ENCODE results near the gene ARF6.
"Not testable (repeated sequence)": the region's sequence is repeated elsewhere in the genome, so short reads cannot be mapped to it uniquely, and the experiment has no call there.

The ARF6 gene

GRCh38 chr14:49879646-49880204 is 13.2 kb upstream of the ARF6 start:
- peak; percentile 74 for DNase-seq

- no peak for DNase-seq
Observed at GRCh38 chr14:49880267-49881064, 12.4 kb upstream of the ARF6 start.

DNA sequence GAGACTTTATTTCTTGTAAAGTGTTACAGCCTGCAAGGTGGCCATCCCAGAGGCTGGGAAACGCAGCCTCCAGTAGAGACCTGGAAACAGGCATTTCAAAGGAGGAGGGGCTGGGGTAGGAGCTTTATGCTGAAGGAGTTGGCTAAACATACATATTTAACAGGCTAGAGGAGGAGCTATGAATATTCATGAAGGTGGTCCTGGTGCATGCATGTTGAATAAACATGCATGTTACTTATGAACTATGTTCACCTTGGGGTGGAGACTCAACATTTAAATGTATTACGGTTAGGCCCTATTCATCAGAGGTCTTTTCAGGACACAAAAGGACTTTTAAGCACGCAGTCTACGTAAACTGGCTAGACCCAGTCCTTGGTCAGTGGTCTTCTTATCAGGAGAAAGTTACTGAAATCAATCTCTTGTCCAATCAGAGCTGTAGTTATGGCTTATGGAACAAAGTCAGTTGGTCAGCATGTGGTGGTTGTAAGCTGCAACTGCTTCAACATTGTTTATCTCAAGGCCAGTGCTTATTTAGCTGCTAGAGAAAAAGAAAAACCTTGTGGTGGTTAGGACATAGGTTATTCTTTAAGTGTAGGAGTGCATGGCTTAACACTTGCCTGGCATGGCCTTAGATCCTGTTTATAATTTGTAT is 11.4 kb upstream of the ARF6 start:
- no peak for DNase-seq

DNA sequence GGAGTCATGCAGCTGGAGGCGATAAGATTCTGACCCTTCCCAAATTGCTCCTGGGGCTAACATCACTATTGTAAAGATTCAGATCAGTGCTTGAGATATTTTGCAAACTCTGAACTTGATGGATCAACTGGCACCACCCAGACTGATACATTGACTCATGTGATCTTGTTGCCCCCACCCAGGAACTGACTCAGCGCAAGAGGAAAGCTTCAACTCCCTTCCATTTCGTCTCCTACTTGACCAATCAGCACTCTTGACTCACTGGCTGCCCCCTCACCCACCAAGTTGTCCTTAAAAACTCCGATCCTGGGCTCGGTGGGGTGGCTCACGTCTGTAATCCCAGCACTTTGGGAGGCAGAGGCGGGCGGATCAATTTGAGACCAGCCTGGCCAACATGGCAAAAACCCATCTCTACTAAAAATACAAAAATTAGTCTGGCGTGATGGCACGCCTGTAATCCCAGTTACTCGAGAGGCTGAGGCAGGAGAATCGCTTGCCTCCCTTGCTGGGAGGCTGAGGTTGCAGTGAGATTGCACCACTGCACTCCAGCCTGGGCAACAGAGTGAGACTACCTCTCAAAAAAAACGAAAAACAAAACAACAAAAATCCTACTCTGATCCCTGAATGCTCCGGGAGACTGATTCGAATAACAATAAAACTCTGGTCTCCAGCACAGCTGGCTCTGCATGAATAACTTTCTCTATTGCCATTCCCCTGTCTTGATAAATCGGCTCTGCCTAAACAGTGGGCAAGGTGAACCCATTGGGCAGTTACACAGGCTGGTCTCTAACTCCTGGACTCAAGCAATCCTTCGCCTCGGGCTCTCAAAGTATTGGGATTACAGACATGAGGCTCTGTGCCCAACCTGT is 9.8 kb upstream of the ARF6 start:
- DNase-seq: no peak

- DNase-seq: no peak
Observed at GRCh38 chr14:49886523-49886922, 6.4 kb upstream of the ARF6 start.

DNA sequence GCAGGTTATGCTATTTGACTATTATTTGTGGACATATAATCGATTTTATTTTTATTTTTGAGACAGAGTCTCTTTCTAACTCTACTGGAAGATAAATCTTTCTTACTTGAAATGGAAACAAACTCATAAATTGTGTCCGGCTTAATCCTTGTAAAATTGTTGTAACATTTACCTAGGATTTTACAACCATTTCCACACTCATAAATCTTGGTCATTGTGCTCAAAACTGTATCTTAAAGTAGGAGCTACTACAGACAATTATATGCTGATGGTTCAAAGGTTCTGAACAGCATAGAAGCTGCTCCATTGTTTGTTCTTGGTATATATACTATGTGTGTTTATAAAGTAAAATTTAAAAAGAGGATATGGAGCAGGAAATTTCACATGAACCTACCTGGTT is 4.6 kb upstream of the ARF6 start:
- DNase-seq: no peak

GRCh38 chr14:49892301-49892635 is 614 bp upstream of the ARF6 start:
- peak; percentile 76 for DNase-seq

- DNase-seq: peak; percentile 75
Observed at GRCh38 chr14:49893309-49894213, 679 bp downstream of the ARF6 start.

DNA sequence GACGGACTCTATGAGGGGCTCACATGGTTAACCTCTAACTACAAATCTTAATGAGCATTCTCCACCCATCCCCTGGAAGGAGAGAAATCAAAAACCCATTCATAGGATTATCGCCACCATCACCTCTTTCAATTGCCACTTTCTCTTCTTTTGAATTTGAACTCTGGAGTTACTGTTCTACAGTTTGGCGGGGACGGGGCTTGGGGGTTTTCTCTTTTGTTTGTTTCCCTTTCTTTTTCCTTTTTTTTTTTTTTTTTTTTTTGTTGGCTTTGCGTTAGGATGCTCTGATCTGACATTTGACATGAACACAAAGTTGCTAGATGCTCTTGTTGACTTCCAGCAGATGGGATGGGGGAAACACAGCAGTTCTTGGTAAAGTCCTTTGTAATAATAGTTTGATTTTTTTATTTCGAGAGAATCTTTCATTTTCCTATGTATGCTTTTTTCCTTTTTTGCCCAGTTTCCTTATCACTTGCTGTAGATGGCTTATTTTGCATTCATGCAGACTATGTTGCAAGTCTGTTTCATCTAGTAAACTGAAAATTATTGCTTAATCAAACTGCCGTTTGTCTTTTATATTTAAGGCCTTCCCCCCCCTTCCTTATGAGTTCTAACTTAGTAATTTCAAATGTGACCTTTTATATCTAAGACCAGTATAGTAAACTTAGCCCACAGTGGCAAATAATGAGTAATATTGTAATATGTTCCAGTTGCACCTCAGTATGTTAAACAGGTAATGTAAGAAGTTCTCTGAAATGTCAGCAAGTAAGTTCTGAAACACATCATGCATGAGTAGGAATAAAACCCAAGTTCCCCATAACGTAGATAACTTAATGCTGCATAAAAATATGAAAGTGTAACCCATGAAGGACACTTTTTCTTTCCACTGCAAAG is 1.6 kb downstream of the ARF6 start:
- DNase-seq: not testable (repeated sequence)

DNA sequence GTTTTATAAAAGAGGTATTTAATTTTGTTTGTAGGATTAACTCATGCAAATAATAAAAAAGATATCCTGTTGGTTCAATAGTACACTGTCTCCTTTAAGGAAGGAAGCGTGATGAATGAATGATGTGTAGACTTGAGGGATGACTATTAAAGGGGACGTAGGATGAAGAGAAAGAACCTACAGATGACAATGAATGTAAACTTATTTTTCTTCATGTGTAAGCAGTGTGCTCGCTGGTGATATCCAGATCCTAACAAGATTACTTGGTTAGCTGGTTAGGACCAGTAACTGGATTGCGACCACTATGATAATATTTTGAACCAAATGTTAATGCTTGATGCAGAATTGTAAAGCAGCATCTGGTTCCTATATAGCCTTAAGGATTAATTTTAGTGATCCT is 2.6 kb downstream of the ARF6 start:
- DNase-seq: no peak

- DNase-seq: not testable (repeated sequence)
Observed at GRCh38 chr14:49896272-49896671, 3.4 kb downstream of the ARF6 start.

GRCh38 chr14:49896966-49897365 is 4.1 kb downstream of the ARF6 start:
- no peak for DNase-seq

GRCh38 chr14:49897414-49897813 is 4.5 kb downstream of the ARF6 start:
- DNase-seq: no peak

- no peak for DNase-seq
Observed at GRCh38 chr14:49897965-49898364, 5.1 kb downstream of the ARF6 start.

DNA sequence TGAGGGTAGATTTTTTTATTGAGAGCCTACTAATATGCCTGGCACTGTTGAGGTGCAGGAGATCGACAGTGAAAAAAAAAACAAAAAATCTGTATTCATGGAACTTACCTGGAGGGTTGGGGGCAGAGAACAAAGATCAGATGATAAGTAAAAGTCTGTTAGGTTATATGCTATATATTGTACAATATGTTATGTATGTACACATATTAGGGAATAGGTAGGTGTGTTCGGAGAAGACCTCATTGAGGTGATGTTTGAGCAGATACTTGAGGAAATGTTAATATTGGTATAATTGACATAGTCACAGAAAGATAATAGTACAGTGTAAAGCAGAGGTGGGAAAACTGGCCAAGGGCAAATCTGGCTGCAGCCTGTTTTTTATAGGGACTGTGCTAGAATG is 5.6 kb downstream of the ARF6 start:
- no peak for DNase-seq

DNA sequence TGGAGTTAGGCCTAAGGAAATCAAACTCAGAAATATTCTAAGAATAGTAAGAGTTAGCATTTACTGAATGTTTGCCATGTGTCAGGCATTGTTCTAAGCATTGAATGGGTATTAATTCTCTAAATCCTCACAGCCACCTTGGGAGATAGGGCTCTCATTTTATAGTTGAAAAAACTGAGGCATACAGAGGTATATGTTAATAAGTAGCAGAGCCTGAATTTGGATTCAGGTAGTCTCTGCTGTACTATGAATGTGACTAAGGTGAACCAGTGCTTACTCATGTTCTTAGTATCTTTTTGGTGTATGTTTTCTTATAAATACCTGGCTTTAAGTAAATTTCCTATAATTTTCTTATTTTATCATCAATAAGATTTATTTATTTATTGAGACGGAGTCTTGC is 8.1 kb downstream of the ARF6 start:
- DNase-seq: no peak

DNA sequence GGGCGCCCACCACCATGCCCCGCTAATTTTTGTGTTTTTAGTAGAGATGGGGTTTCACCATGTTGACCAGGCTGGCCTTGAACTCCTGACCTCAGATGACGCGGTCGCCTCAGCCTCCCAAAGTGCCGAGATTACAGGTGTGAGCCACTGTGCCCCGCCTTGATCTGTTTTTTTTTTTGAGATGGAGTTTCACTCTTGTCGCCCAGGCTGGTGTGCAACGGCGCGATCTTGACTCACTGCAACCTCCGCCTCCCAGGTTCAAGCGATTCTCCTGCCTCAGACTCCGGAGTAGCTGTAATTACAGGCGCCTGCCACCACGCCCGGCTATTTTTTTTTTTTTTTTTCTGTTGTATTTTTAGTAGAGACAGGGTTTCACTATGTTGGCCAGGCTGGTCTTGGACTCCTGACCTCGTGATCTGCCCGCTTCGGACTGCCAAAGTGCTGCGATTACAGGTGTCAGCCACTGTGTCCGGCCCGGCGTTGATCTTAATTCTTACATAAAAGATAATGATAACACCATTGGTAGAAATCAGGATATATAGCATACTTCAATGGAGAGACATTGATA is 9.9 kb downstream of the ARF6 start:
- not testable (repeated sequence) for DNase-seq

GRCh38 chr14:49904270-49904669 is 11.4 kb downstream of the ARF6 start:
- DNase-seq: no peak

DNA sequence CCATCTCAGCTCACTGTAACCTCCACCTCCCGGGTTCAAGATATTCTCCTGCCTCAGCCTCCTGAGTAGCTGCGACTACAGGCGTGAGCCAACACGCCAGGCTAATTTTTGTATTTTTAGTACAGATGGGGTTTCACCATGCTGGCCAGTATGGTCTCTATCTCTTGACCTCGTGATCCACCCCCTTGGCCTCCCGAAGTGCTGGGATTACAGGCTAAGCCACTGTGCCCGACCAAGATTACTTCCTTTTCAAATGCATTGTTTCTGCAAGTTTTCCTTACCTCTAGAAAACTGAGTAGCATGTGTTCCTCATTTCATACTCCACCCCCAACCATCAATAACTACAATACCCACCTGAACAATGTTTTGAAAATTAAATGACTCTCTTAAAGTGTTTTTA is 13.1 kb downstream of the ARF6 start:
- no peak for DNase-seq

DNA sequence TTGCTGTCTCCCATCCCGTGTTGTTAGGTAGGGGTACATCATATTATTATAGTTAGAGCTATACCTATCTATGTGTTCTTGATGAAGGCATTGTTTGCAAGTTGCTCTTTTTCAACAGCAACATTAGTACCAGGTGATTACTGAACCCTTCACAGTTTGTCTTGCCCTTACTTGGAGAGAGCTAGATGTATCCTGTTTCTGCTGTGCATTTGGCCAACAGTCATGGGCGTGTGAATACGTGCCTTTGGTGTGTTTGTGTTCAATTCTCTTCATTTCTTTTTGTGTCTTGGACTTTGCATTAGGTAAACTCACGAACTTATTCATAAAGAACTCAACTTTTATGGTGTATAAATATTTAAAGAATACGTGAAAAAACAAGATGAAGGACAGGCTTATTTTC is 14.3 kb downstream of the ARF6 start:
- DNase-seq: no peak

- peak; percentile 3 for DNase-seq
Observed at GRCh38 chr14:49908433-49908782, 15.5 kb downstream of the ARF6 start.

All from DMS53 (cell line).